ENCODE data around the gene KAT2A.

DNA sequence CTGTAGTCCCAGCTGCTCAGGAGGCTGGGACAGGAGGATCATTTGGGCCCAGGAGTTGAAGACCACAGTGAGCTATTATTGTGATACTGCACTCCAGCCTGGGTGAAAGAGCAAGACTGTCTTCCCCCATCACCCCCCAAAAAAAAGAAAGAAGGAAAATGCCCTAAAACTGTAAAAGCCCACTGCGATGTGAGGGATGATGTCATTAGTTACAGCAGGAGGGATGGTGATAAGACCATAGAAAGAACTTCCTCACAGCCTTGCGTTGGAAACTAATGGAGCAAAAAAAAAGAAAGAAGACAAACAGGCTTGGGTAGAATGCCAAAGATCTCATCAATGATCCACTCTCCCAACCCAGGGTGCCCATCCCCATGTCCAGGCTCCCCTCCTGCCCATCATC, 41.6 kb downstream of the KAT2A start:
- no peak for TF ChIP-seq ZNF274 (IDR thresholded peaks at IDR 0.05; ENCODE audit: low read depth, low read length)
- no peak for TF ChIP-seq SUZ12 (IDR thresholded peaks at IDR 0.05; ENCODE audit: extremely low read depth, insufficient read depth, insufficient read length)
